Liver (tissue), 9 donors: Measurements from ENCODE around the gene MUC6. TPM values are rescaled to one million over a fixed set of nuclear protein-coding genes. Genes with fewer than 3 reads are reported as not detected.

Source experiments
- DNase-seq: peaks from one replicate; pipeline ENCODE4 v3.0.0-alpha.2; 2017; ENCODE audit warnings: low spot score
- H3K27ac ChIP-seq, 2 donors: one replicate each; pipeline ENCODE4 v1.7.0; 2013; ENCODE audit warnings: inconsistent platforms in 2 of 2, low read length in 2 of 2, control low read depth in 1 of 2, low read depth in 1 of 2, mild to moderate bottlenecking in 1 of 2
- H3K27me3 ChIP-seq, 4 donors: one replicate each; pipeline versions ENCODE4 v1.6.1 to v1.7.0; 2013; ENCODE audit warnings: low read length in 3 of 4, inconsistent platforms in 1 of 4, mild to moderate bottlenecking in 1 of 4, moderate library complexity in 1 of 4; ENCODE audit not compliant: control insufficient read depth in 4 of 4, insufficient read depth in 4 of 4
- H3K36me3 ChIP-seq, 4 donors: one replicate each; pipeline versions ENCODE4 v1.6.1 to v1.7.0; 2013; ENCODE audit warnings: low read length in 3 of 4, mild to moderate bottlenecking in 3 of 4, low read depth in 1 of 4, moderate library complexity in 1 of 4; ENCODE audit not compliant: control insufficient read depth in 4 of 4, insufficient read depth in 3 of 4
- H3K4me1 ChIP-seq, 4 donors: one replicate each; pipeline versions ENCODE4 v1.6.1 to v1.7.0; 2013; ENCODE audit warnings: low read length in 3 of 4, mild to moderate bottlenecking in 3 of 4, moderate library complexity in 1 of 4; ENCODE audit not compliant: control insufficient read depth in 4 of 4, insufficient read depth in 4 of 4
- H3K4me3 ChIP-seq, 3 donors: one replicate each; pipeline versions ENCODE4 v1.6.1 to v1.7.0; 2013; ENCODE audit warnings: low read length in 3 of 3, control low read depth in 1 of 3, low read depth in 1 of 3, mild to moderate bottlenecking in 1 of 3
- H3K9ac ChIP-seq, 2 donors: one replicate each; pipeline ENCODE4 v1.7.0; 2013; ENCODE audit warnings: low read length in 2 of 2, mild to moderate bottlenecking in 2 of 2, moderate library complexity in 2 of 2, control low read depth in 1 of 2, low read depth in 1 of 2
- H3K9me3 ChIP-seq, 4 donors: one replicate each; pipeline versions ENCODE4 v1.6.1 to v1.7.0; 2013; ENCODE audit warnings: low read length in 3 of 4; ENCODE audit not compliant: control insufficient read depth in 4 of 4
- EGR1 ChIP-seq, 2 donors: IDR thresholded peaks; 2 replicates each; pipeline ENCODE4 v1.6.1; 2016 to 2018; ENCODE audit warnings: antibody characterized with exemption in 2 of 2, low read depth in 2 of 2
- FOXA1 ChIP-seq: IDR thresholded peaks from 2 replicates; pipeline ENCODE4 v1.6.1; 2016; ENCODE audit warnings: antibody characterized with exemption
- FOXA2 ChIP-seq: IDR thresholded peaks from 2 replicates; pipeline ENCODE4 v1.6.1; 2016; ENCODE audit warnings: antibody characterized with exemption
- GABPA ChIP-seq, 2 donors: IDR thresholded peaks in 1 of 2; conservative IDR thresholded peaks in 1 of 2; 2 replicates each; pipeline ENCODE4 v1.6.1; 2016; ENCODE audit warnings: antibody characterized with exemption in 2 of 2, mild to moderate bottlenecking in 1 of 2, moderate library complexity in 1 of 2
- HNF4A ChIP-seq, 2 donors: conservative IDR thresholded peaks; 2 replicates each; pipeline ENCODE4 v1.6.1; 2016; ENCODE audit warnings: antibody characterized with exemption in 2 of 2, mild to moderate bottlenecking in 2 of 2
- HNF4G ChIP-seq: IDR thresholded peaks from 2 replicates; pipeline ENCODE4 v1.6.1; 2016; ENCODE audit warnings: antibody characterized with exemption
- JUND ChIP-seq, 2 donors: IDR thresholded peaks; 2 replicates each; pipeline ENCODE4 v1.6.1; 2016; ENCODE audit warnings: antibody characterized with exemption in 2 of 2
- MAX ChIP-seq: IDR thresholded peaks from 2 replicates; pipeline ENCODE4 v1.6.1; 2016; ENCODE audit warnings: antibody characterized with exemption
- NR2F2 ChIP-seq: IDR thresholded peaks from 2 replicates; pipeline ENCODE4 v1.6.1; 2016; ENCODE audit warnings: antibody characterized with exemption
- RAD21 ChIP-seq, 2 donors: IDR thresholded peaks; 2 replicates each; pipeline ENCODE4 v1.6.1; 2016; ENCODE audit warnings: antibody characterized with exemption in 2 of 2, mild to moderate bottlenecking in 2 of 2
- REST ChIP-seq: IDR thresholded peaks from 2 replicates; pipeline ENCODE4 v1.6.1; 2016; ENCODE audit warnings: antibody characterized with exemption, mild to moderate bottlenecking
- RXRA ChIP-seq, 2 donors: IDR thresholded peaks; 2 replicates each; pipeline ENCODE4 v1.6.1; 2017 to 2018; ENCODE audit warnings: antibody characterized with exemption in 2 of 2, mild to moderate bottlenecking in 1 of 2
- SP1 ChIP-seq: IDR thresholded peaks from 2 replicates; pipeline ENCODE4 v1.6.1; 2018; ENCODE audit warnings: antibody characterized with exemption, mild to moderate bottlenecking
- TAF1 ChIP-seq: conservative IDR thresholded peaks from 2 replicates; pipeline ENCODE4 v1.6.1; 2016; ENCODE audit warnings: antibody characterized with exemption, mild to moderate bottlenecking
- YY1 ChIP-seq: IDR thresholded peaks from 2 replicates; pipeline ENCODE4 v1.6.1; 2016; ENCODE audit warnings: antibody characterized with exemption, mild to moderate bottlenecking
- ZBTB33 ChIP-seq: IDR thresholded peaks from 2 replicates; pipeline ENCODE4 v1.6.1; 2016; ENCODE audit warnings: antibody characterized with exemption
- WGBS: extraction: QIAGEN DNeasy Blood & Tissue Kit; methylation state at CpG from one replicate; pipeline ENCODE4 v1.1.7; 2013; 5-methylcytosine and 5-hydroxymethylcytosine counted together
- polyA plus RNA-seq, 2 donors: library from polyadenylated mRNA; stranded (reverse) in 1 of 2; unstranded in 1 of 2; fragments of 200-250 nt in 1 of 2; fragments of >200 nt in 1 of 2; fragmentation: Nextera tagmentation in 1 of 2; extraction: Ambion mirVana in 1 of 2; gene quantifications; one replicate each; pipeline versions ENCODE4 v1.2.1 to v1.2.3, GENCODE V29; 2013 to 2015
- total RNA-seq, 2 donors: library from RNA; depleted of rRNA; stranded (reverse); fragments of >200 nt; gene quantifications; one replicate each; pipeline ENCODE4 v1.2.3, GENCODE V29; 2014
- TF ChIP-seq, protein P1 (sequence below): IDR thresholded peaks from 2 replicates; pipeline ENCODE4 v1.6.1; 2016; ENCODE audit warnings: antibody characterized with exemption
- TF ChIP-seq, protein P2 (sequence below): fragments of 150-350 bp; IDR thresholded peaks from 2 replicates; pipeline ENCODE4 v1.5.1; 2017; ENCODE audit warnings: improper control_type of control experiment, low read depth, low read length; ENCODE audit not compliant: missing input control
- donor health status: healthy.
- donor health status: healthy.
- donor health status: healthy.
- donor health status: healthy.
- donor health status: healthy.

MUC6 gene
- total and polyA plus RNA-seq, 4 donors = 0.05 to 0.54 (median 0.18) TPM

- Histone ChIP-seq H3K4me1 (no peaks in the 10 kb centered on the region), H3K36me3 (peaks cover 25 to 69% (median 45%) of the 10 kb centered on the region in 4 donors), H3K9me3 (no peaks in the 10 kb centered on the region), H3K27me3 (no peaks in the 10 kb centered on the region), H3K9ac (no peak overlapping the region), H3K4me3 (no peak overlapping the region), H3K27ac (no peak overlapping the region)
- TF ChIP-seq, protein P1, sequence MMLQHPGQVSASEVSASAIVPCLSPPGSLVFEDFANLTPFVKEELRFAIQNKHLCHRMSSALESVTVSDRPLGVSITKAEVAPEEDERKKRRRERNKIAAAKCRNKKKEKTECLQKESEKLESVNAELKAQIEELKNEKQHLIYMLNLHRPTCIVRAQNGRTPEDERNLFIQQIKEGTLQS = no peak
- TF ChIP-seq FOXA1 = no peak
- TF ChIP-seq RAD21 (IDR thresholded peaks at IDR 0.05) = no peak
- TF ChIP-seq NR2F2 = no peak
- no peak for TF ChIP-seq ZBTB33
- no peak for TF ChIP-seq JUND (IDR thresholded peaks at IDR 0.05)
- no peak for TF ChIP-seq FOXA2
- no peak for TF ChIP-seq MAX
- no peak for TF ChIP-seq YY1
- TF ChIP-seq RXRA (IDR thresholded peaks at IDR 0.05) = no peak
- TF ChIP-seq, protein P2, sequence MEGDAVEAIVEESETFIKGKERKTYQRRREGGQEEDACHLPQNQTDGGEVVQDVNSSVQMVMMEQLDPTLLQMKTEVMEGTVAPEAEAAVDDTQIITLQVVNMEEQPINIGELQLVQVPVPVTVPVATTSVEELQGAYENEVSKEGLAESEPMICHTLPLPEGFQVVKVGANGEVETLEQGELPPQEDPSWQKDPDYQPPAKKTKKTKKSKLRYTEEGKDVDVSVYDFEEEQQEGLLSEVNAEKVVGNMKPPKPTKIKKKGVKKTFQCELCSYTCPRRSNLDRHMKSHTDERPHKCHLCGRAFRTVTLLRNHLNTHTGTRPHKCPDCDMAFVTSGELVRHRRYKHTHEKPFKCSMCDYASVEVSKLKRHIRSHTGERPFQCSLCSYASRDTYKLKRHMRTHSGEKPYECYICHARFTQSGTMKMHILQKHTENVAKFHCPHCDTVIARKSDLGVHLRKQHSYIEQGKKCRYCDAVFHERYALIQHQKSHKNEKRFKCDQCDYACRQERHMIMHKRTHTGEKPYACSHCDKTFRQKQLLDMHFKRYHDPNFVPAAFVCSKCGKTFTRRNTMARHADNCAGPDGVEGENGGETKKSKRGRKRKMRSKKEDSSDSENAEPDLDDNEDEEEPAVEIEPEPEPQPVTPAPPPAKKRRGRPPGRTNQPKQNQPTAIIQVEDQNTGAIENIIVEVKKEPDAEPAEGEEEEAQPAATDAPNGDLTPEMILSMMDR = no peak
- no peak for TF ChIP-seq EGR1 (IDR thresholded peaks at IDR 0.05; ENCODE audit: low read depth in 2 of 2)
- TF ChIP-seq HNF4A (conservative IDR thresholded peaks at IDR 0.05) = no peak
- TF ChIP-seq HNF4G = no peak
- no peak for TF ChIP-seq TAF1
- no peak for TF ChIP-seq SP1
- TF ChIP-seq GABPA (IDR thresholded peaks at IDR 0.05 in 1 of 2, conservative IDR thresholded peaks at IDR 0.05 in 1 of 2) = no peak
- 84% methylated on average over 12 of the region's 12 CpGs for WGBS
- DNase-seq = no peak
Measured at GRCh38 chr11:991034-991433, 45.5 kb downstream of the MUC6 start.

DNA sequence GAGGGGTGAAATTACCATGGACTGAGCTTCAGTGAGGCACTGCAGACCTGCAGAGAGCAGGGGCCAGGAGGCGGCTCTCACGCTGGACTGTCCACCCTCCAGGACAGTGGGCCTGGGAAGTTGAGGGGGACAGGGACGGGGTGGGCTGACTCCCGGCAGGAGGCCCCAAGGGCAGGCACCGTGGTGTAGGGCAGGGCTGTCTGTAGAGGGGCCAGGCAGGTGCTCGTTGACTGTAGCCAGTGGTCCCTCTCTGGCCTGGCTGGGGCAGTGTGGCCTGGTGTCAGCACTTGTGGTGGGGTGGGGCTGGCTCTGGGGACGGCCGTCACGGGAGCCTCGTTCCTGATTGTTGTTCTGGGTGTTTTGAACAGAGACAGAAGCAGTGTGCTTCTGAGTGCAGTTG lies 46.4 kb downstream of the MUC6 start:
- 95% methylated on average over 10 of the region's 10 CpGs for WGBS
- no peak overlapping the region for H3K27ac ChIP-seq
- H3K9me3 ChIP-seq = no peaks in the 10 kb centered on the region
- H3K4me1 ChIP-seq = no peaks in the 10 kb centered on the region
- H3K9ac ChIP-seq = no peak overlapping the region
- no peaks in the 10 kb centered on the region for H3K27me3 ChIP-seq
- no peak overlapping the region for H3K4me3 ChIP-seq
- H3K36me3 ChIP-seq = peaks cover 33 to 75% (median 47%) of the 10 kb centered on the region in 4 donors
- DNase-seq = no peak
- no peak for TF ChIP-seq YY1
- TF ChIP-seq, protein P1 = no peak
- TF ChIP-seq REST = no peak
- TF ChIP-seq JUND (IDR thresholded peaks at IDR 0.05) = no peak
- no peak for TF ChIP-seq SP1
- no peak for TF ChIP-seq FOXA2
- no peak for TF ChIP-seq ZBTB33
- TF ChIP-seq MAX = no peak
- no peak for TF ChIP-seq RXRA (IDR thresholded peaks at IDR 0.05)
- no peak for TF ChIP-seq RAD21 (IDR thresholded peaks at IDR 0.05)
- TF ChIP-seq NR2F2 = no peak
- TF ChIP-seq TAF1 = no peak
- no peak for TF ChIP-seq EGR1 (IDR thresholded peaks at IDR 0.05; ENCODE audit: low read depth in 2 of 2)
- TF ChIP-seq, protein P2 = no peak
- TF ChIP-seq GABPA (IDR thresholded peaks at IDR 0.05 in 1 of 2, conservative IDR thresholded peaks at IDR 0.05 in 1 of 2) = no peak
- TF ChIP-seq FOXA1 = no peak
- no peak for TF ChIP-seq HNF4A (conservative IDR thresholded peaks at IDR 0.05)
